Progenitor cell of endocrine pancreas (in vitro differentiated cells): ENCODE measurements around the gene C1orf87. TPM values are rescaled to one million over a fixed set of nuclear protein-coding genes. Genes with fewer than 3 reads are reported as not detected.
A peak's percentile ranks its signal among the peaks of the same experiment; 100 is the strongest.
"Not testable (repeated sequence)": the region's sequence is repeated elsewhere in the genome, so short reads cannot be mapped to it uniquely, and the experiment has no call there.

Experiments
- DNase-seq: peaks from one replicate; pipeline ENCODE4 v3.0.0; 2021; ENCODE audit warnings: low spot score; ENCODE audit not compliant: unreplicated experiment
- H3K27ac Mint-ChIP-seq: 2 replicates; pipeline ENCODE4 v1.8.0; 2021; ENCODE audit warnings: mild to moderate bottlenecking, moderate library complexity, mixed read lengths
- H3K27me3 Mint-ChIP-seq: 2 replicates; pipeline ENCODE4 v1.8.0; 2021; ENCODE audit warnings: mixed read lengths
- H3K36me3 Mint-ChIP-seq: 2 replicates; pipeline ENCODE4 v1.8.0; 2022; ENCODE audit warnings: mixed read lengths; ENCODE audit not compliant: insufficient read depth
- H3K4me1 Mint-ChIP-seq: 2 replicates; pipeline ENCODE4 v1.8.0; 2021; ENCODE audit warnings: low read depth, mixed read lengths
- H3K4me3 Mint-ChIP-seq: 2 replicates; pipeline ENCODE4 v1.8.0; 2021; ENCODE audit warnings: low read depth, mild to moderate bottlenecking, moderate library complexity, mixed read lengths
- H3K9me3 Mint-ChIP-seq: 2 replicates; pipeline ENCODE4 v1.8.0; 2021; ENCODE audit warnings: low read depth, mixed read lengths
- total RNA-seq: library from RNA; stranded (reverse); gene quantifications from 2 replicates; pipeline ENCODE4 v1.2.1, GENCODE V29; 2021
- TF ChIP-seq, protein P1 (sequence below): fragments of 200-600 bp; sonication (generic); IDR thresholded peaks from one replicate; pipeline ENCODE4 v1.5.0; 2021; ENCODE audit warnings: antibody characterized with exemption, mild to moderate bottlenecking; ENCODE audit not compliant: unreplicated experiment

C1orf87 gene
- total RNA-seq, 1 donor from 2014 or later, result not detected

DNA sequence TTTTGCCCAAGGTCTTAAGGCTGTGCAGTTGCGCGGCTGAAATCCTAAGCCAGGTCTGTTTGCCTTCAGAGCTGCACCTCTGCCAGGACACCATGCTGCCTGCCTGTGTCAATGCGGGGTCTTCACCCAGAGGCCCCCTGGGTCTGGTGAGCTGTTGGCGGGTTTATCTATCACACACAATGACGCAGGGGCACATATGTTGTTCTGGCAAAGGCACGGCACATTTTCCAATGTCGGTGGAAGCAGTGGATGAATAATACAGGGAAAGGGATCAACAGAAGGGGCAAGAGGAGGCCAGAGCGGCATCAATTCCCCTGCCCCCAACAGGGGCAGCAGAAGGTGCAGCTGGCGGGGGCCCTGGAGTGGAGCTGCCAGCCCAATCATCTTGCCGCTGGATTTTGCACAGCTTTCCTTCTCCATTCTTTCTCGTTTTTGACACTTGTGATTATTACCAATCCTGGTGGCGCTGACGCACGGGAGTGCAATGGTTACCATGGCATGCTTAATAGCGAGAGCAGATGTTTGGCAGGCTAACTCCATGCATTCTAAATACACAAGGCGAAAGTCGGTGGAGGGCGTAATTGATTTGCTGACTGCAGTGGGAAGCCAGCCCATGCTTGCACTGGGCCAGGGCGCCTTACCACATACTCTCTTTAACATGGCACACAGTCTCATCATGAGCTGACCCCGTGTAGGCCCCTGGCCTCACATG lies 101.2 kb downstream of the C1orf87 start:
- Mint-ChIP-seq H3K27me3 (peaks cover 41% of the 10 kb centered on the region), H3K36me3 (no peaks in the 10 kb centered on the region), H3K9me3 (no peaks in the 10 kb centered on the region), H3K4me1 (peaks cover 6% of the 10 kb centered on the region), H3K27ac (no peak overlapping the region), H3K4me3 (no peak overlapping the region)
- no peak for DNase-seq
- TF ChIP-seq, protein P1, sequence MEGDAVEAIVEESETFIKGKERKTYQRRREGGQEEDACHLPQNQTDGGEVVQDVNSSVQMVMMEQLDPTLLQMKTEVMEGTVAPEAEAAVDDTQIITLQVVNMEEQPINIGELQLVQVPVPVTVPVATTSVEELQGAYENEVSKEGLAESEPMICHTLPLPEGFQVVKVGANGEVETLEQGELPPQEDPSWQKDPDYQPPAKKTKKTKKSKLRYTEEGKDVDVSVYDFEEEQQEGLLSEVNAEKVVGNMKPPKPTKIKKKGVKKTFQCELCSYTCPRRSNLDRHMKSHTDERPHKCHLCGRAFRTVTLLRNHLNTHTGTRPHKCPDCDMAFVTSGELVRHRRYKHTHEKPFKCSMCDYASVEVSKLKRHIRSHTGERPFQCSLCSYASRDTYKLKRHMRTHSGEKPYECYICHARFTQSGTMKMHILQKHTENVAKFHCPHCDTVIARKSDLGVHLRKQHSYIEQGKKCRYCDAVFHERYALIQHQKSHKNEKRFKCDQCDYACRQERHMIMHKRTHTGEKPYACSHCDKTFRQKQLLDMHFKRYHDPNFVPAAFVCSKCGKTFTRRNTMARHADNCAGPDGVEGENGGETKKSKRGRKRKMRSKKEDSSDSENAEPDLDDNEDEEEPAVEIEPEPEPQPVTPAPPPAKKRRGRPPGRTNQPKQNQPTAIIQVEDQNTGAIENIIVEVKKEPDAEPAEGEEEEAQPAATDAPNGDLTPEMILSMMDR, result no peak

DNA sequence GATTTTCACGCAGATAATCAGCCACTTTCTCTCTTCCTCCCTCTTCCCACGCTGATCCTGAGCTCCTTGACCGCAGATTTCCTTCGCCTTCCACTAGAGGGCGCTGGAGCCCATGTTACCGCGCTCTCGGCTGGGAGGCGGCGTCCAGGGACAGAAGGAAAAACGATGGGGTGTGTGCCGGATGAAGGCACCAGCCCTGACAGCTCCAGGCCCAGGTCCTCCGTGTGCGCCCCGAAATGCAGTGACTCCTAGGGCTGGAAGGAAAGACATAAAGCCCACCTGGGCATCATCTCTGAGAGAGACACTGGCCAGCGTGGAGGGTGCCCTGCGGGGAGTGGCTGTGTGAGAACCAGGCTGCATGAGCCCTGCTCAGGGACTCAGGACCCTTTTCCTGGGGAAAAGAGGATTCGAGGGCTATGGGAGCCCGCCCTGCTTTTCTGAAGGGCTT lies 102.1 kb downstream of the C1orf87 start:
- Mint-ChIP-seq H3K27ac (no peak overlapping the region), H3K36me3 (no peaks in the 10 kb centered on the region), H3K9me3 (no peaks in the 10 kb centered on the region), H3K4me1 (peaks cover 8% of the 10 kb centered on the region), H3K4me3 (no peak overlapping the region), H3K27me3 (peaks cover 36% of the 10 kb centered on the region)
- DNase-seq, result peak; percentile 66
- TF ChIP-seq, protein P1, result peak; percentile 95

DNA sequence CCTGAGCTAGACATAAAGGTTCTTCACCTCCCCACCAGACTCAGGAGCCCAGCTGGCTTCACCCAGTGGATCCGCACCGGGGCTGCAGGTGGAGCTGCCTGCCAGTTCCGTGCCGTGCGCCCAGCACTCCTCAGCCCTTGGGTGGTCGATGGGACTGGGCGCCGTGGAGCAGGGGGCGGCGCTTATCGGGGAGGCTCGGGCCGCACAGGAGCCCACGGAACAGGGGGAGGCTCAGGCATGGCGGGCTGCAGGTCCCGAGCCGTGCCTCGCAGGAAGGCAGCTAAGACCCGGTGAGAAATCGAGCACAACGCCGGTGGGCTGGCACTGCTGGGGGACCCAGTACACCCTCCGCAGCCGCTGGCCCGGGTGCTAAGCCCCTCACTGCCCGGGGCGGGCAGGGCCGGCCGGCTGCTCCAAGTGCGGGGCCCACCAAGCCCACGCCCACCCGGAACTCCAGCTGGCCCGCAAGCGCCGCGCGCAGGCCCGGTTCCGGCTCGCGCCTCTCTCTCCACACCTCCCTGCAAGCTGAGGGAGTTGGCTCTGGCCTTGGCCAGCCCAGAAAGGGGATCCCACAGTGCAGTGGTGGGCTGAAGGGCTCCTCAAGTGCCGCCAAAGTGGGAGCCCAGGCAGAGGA lies 103.9 kb downstream of the C1orf87 start:
- DNase-seq, H3K4me3 Mint-ChIP-seq, H3K4me1 Mint-ChIP-seq, H3K9me3 Mint-ChIP-seq, H3K36me3 Mint-ChIP-seq, H3K27ac Mint-ChIP-seq: not testable (repeated sequence)
- H3K27me3 Mint-ChIP-seq, result peaks cover 26% of the 10 kb centered on the region

DNA sequence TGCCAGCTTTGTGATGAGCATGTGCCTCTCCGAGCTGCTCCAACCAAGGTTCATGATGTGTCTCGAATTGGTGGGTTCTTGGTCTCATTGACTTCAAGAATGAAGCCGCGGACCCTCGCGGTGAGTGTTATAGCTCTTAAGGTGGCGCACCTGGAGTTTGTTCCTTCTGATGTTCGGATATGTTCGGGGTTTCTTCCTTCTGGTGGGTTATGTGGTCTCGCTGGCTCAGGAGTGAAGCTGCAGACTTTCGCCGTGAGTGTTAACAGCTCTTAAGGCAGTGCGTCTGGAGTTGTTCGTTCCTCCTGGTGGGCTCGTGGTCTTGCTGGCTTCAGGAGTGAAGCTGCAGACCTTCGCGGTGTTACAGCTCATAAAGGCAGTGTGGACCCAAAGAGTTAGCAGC lies 104.8 kb downstream of the C1orf87 start:
- not testable (repeated sequence) for H3K4me1 Mint-ChIP-seq, H3K36me3 Mint-ChIP-seq, H3K27ac Mint-ChIP-seq, DNase-seq, H3K4me3 Mint-ChIP-seq, H3K9me3 Mint-ChIP-seq
- H3K27me3 Mint-ChIP-seq, result peaks cover 20% of the 10 kb centered on the region

DNA sequence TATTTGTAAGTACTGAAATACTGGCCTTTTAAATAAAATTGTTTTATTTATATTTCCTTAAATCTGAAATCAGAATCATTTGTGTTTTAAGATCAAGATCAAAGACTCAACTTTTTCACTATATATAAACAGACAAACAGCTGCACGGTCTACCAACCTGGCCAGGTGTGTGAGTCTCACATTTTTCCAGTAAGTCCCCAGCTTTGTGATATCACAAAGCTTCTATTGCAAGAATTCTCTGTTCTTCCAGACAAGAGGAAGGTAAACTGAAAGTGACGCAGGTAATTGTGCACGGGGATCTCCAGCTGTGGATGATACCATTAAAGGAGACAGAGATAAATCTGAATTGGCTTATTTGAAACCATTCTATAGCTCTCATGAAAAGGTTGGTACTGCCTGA lies 105.8 kb downstream of the C1orf87 start:
- H3K36me3 Mint-ChIP-seq, result no peaks in the 10 kb centered on the region
- no peak for DNase-seq
- H3K9me3 Mint-ChIP-seq, result no peaks in the 10 kb centered on the region

DNA sequence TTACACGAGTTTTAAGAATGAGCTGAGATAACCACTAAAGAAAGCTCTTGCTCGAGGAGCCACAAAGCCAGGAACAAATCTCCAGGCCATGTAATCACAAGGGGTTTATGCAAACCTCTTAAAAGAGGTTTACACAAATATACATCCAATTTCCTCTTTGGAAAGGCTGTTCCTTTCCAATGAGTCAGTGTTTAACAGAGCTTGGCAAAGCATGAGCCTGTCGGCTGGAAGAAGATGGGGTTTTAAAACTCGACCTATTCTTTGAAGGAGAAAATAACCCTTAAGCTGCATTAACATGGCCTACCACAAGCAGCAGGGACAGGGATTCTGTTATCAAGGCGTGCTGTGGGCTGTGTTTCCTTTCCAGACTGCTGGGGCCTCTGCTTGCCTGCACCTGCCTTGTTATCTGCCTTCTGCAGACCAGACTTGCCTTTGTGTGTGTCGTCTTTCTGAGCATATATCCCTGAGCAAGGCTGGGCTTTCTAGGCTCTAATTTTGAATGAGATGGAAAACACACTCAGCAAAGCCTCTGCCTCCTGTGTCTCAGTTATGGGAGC lies 106.4 kb downstream of the C1orf87 start:
- H3K36me3 Mint-ChIP-seq, result no peaks in the 10 kb centered on the region
- H3K4me1 Mint-ChIP-seq, result peaks cover 8% of the 10 kb centered on the region
- no peak for DNase-seq
- H3K4me3 Mint-ChIP-seq, result no peak overlapping the region
- peaks cover 8% of the 10 kb centered on the region for H3K27me3 Mint-ChIP-seq
- H3K27ac Mint-ChIP-seq, result no peak overlapping the region
- H3K9me3 Mint-ChIP-seq, result no peaks in the 10 kb centered on the region
- TF ChIP-seq, protein P1, result no peak

More for the DNA sequence above, 105.8 kb downstream of the C1orf87 start:
- H3K27me3 Mint-ChIP-seq, result peaks cover 11% of the 10 kb centered on the region
- H3K4me3 Mint-ChIP-seq, result no peak overlapping the region
- TF ChIP-seq, protein P1, result no peak
- no peak overlapping the region for H3K27ac Mint-ChIP-seq
- peaks cover 8% of the 10 kb centered on the region for H3K4me1 Mint-ChIP-seq
